DND-41 (cell line): Measurements from ENCODE around the gene CLSTN2.

ENCODE experiments used
- CTCF ChIP-seq: IDR thresholded peaks from 2 replicates; pipeline ENCODE4 v1.5.1; 2012; ENCODE audit warnings: borderline replicate concordance, low read length, moderate library complexity, mild to moderate bottlenecking; ENCODE audit not compliant: poor library complexity, severe bottlenecking; ENCODE audit errors: extremely low read depth
- EZH2 ChIP-seq: IDR thresholded peaks from 3 replicates; pipeline ENCODE4 v1.6.1; 2012; ENCODE audit warnings: borderline replicate concordance, low read depth, mild to moderate bottlenecking, moderate library complexity, low read length, inconsistent platforms; ENCODE audit not compliant: severe bottlenecking

GRCh38 chr3:140204271-140204984 is 269.4 kb downstream of the CLSTN2 start:
- no peak for TF ChIP-seq CTCF
- no peak for TF ChIP-seq EZH2
